M059J (cell line): Measurements from ENCODE around the gene DENND1A. TPM values are rescaled to one million over a fixed set of nuclear protein-coding genes. Genes with fewer than 3 reads are reported as not detected.

Experiments used
- DNase-seq: peaks from one replicate; pipeline ENCODE4 v3.0.0-alpha.2; 2012; ENCODE audit warnings: low read depth
- total RNA-seq: library from RNA; depleted of rRNA; stranded (reverse); fragments of >200 nt; shearing (Covaris generic); gene quantifications from 2 replicates; pipeline ENCODE4 v1.2.3, GENCODE V29; 2014

DENND1A gene
- total RNA-seq, 1 experiment from 2014 or later, result 15.7 TPM

DNA sequence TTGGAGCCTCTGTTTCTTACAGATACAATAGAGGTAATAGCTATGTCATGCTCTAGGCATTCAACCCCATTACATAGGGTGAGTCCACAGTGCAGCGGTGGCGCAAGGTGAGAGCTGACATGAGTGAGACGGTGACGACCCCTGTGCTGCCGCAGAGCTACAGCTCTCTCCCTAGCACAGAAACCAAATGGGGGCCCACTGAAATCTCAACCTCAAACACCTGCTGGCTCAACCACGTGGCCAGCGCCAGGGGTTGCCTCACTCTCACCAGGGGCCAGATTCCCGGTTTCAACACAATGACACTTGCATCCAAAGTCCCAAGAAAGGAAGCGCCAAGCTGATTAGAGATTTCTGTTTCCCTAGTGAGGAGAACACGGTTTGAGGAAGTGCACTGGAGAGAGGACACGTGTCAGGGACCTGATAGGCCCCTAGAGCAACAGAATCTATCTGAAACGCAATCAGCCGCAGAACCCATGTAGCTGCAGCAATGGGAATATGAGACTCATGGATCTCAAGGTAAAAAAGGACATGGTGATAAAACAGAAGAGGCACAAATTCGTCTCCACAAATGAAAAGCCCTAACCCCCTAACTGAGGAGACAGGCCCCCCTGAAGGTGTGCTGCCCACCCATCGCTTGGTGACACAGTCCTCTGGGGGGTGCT, 459.7 kb downstream of the DENND1A start:
- no peak for DNase-seq

DNA sequence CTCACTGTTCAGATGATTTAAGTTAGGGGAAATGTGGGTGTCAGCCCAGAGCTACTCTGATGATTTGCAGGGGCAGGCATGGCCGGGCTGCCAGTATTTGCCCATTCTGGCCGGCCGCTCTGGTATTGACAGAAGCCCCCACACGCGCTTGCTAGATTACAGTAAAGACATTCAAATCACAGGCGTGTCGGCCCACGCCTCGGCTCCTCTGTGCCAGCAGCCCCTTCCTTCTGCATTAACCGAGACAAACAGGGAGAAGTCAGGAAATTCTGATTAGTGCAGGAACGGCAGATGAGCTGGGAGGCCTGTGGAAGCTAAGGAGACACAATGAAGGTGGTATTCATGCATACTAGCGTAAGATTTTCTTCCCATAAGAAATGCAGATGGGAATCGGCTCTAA, 460.6 kb downstream of the DENND1A start:
- no peak for DNase-seq

GRCh38 chr9:123468541-123468940, 461.4 kb downstream of the DENND1A start:
- no peak for DNase-seq

- no peak for DNase-seq
Measured at GRCh38 chr9:123465304-123465703, 464.6 kb downstream of the DENND1A start.

GRCh38 chr9:123460091-123460490, 469.8 kb downstream of the DENND1A start:
- DNase-seq, result no peak

DNA sequence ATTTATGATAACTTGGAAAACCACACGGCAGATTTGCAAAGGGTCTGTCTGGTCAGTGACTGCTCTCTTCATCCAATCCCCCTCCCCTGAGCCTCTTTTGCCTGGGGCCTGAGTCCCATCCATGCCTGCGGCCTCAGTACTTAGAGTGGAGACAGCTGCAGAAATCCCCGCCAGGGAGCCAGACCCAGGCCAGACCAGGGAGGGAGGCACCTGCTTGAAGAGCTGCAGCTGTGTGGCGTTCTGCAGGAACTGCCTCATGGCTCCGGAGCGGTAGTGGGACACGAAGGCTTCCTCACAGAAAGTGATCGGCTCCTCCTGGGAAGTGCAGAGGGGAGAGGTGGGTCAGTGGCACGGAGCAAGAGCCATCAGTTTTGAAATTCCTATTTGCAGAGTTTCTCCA, 472.3 kb downstream of the DENND1A start:
- DNase-seq, result no peak

- DNase-seq, result no peak
Measured at GRCh38 chr9:123456011-123456410, 473.9 kb downstream of the DENND1A start.

- no peak for DNase-seq
Measured at GRCh38 chr9:123455187-123455586, 474.7 kb downstream of the DENND1A start.

GRCh38 chr9:123454361-123454760, 475.6 kb downstream of the DENND1A start:
- no peak for DNase-seq

DNA sequence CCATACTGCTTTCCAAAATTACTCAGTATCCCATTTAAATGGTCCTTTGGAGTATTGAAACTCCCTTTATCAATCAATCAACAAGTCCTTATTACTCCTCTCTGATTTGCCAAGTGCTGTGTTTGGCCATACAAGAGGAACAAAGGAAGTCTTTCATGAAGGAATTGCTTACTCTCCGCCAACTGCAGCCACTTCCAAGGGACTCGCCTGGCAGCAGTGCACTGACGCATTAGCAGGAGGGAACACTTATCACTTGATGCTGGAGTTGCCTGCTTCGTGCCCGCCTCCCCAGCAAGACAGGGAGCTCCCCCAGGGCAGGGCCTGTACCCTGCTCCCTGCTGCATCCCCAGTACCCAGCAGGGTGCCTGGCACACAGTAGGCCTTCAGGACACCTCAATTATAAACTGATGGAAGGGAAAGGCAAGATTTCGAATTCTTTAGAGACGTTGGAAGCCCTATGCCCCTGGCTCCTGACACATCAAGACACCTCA, 476.1 kb downstream of the DENND1A start:
- DNase-seq, result no peak

DNA sequence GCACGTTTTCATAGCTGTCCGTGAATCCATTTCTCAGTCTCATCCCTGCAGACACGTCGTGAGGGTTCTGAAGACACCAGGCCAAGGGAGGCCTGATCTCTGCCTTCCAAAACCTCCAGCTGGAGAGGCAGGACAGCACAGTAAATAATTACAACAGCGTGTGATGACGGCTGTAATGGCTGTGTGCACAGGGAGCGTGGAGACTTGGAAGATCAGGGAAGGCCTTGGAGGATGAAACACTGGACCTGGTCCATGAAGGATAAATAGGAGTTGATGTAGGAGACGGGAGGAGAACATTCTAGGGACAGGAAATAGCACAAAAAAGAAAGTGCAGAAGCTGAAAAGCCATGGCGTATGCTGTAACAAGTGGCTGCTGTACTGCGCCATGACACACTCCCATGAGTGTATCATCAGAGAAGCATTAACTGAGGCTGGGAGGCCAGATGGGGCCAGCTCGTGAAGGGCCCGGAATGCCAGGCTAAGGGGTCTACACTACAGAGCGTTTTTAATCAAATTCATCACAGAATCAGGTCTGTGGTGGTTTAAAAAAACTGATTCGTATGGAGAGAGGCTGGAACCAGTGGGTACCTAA, 476.8 kb downstream of the DENND1A start:
- no peak for DNase-seq

- DNase-seq, result no peak
Measured at GRCh38 chr9:123450996-123451395, 478.9 kb downstream of the DENND1A start.

GRCh38 chr9:123450098-123450770, 479.7 kb downstream of the DENND1A start:
- no peak for DNase-seq

DNA sequence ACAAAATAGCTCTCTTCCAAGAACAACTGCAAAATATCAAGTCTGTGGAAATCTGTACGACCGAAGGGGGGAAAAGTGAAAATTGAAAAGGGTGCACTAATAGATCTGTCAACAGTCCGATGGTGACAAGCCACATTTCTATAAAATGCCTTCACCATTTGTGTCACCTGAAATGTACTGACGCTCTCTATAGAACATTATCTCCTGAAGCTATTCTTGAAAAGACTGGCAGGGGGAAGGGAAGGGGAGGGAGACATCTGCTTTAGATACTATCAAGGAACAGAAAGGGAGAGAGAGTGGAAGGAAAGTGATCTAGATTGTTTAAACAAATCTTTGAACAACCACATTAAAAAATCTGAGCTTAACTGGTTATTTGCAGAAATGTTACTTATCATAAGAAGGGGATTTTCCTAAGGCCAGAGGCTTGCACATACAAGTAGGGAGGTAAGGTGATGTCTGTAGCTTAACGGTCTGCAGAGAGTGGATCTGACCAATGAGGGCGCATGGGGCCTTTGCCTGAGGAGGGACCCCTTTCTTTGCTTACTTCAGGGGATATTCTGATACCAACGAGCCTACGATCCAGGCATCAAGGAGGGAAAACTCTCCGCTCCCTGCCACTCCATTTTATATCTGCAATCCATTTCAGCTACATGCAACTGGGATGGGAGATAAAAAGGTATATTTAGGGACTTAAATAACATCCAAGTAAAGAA, 481.8 kb downstream of the DENND1A start:
- no peak for DNase-seq

DNA sequence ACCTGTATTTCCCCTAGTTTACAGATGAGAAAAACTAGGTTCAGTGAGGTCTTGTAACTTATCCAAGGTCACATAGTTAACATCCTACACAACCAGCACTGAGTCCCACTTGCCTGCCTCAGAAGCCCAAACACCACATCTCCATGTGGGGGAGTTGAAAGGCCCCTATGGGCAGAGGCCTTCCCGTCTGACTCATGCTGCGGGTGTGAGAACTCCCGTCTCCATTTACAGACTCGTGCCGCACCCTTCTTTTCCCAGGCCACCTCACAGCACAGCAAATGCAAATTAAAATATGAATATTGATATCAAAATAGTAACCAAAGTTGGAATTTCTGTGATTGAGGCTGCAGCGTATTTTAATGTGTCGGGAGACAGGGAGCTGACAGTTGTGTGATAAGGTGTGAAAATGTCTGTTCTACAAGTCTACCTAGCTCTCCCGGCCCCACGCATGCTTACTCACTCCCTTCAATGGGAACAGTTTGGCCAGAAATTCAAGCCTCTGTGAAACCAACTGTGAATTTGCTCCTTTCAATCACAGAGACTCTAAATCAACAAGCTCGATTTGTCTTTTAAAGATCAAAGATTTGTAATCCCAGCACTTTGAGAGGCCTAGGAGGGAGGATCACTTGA, 483.8 kb downstream of the DENND1A start:
- DNase-seq, result no peak

DNA sequence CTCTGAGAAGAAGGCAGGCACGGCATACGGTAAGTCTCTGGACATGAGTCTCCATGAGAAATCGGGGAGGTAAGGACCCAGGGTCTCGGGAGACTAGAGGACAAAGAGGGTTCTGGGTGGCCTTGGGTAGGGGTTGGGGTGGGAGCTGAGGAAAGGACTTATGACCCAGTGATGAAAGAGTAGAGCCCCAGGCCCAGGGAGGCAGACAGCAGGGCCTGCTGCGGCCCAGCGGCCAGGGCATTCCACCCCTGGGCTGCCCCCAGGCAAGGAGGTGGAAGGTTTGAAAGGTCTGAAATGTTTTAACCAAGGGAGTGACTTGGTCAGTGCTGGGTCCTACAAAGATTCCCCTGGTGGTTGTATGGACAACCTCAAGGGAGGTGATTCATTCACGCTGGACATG, 484.8 kb downstream of the DENND1A start:
- DNase-seq, result no peak

- DNase-seq, result no peak
Measured at GRCh38 chr9:123441769-123442168, 488.2 kb downstream of the DENND1A start.

- no peak for DNase-seq
Measured at GRCh38 chr9:123440256-123440655, 489.7 kb downstream of the DENND1A start.

DNA sequence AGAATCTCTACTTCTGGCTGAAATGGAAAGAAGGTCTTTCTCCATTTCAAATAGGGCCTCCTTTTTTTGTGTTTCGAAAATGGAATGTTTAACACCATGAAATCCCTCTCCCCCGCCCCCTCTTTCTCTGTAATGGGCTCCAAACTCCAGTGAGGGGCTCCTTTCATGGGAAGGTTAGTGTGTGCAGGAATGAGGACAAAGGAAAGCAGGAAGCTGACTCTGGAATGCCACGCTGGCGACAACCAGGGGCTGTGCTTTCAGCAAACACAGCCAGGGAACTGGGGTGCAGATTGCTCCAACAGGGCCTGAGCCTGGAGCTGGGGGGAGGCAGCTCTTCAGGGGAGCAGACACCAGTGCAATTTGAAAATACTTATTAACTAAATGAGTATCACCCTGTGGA, 491.1 kb downstream of the DENND1A start:
- DNase-seq, result no peak

DNA sequence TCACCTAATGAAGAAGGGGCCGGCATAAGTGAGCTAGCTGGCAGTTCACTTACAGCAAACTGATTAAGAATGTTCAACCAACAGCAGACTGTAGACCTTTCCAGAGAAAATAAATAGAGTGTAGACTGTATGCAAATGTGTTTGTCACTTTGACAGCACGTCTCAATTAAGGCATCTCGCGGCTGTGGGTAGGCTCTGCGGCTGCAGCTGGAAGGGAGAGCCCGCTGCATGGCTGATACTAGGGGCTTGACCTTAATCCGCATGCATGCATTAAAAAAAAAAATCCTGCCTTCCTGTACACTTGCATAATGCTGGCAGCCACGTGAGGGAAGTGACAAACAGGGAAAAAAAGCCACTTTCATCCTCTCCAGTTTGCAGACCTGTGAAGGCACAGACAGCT, 491.6 kb downstream of the DENND1A start:
- no peak for DNase-seq

DNA sequence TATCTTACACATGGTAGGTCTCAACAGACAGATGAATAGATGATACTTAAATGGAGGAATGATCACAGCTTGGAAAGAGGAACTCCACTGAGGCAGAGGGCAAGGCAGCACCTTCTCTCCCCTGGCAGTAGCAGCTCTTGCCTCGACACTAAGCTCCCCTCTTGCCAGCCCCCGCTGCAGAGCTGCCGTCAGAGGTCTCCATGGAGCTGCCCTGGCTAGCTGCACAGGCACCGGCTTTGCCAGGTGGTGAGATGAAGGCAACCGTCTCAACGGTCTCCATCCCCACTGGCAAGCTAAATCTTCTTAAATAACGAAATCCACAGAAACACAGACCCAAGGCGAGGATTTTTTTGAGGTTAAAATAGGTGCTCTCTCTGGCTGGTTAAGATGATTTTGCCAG, 492.7 kb downstream of the DENND1A start:
- DNase-seq, result no peak

GRCh38 chr9:123435471-123435870, 494.5 kb downstream of the DENND1A start:
- DNase-seq, result no peak
